Stimulated activated CD4-positive, alpha-beta T cell treated with anti-CD3 and anti-CD28 coated beads, TNF-alpha, amount 100 ng/mL, for 4 hours (primary cell): ENCODE data around the gene CLEC10A.
"Not testable (repeated sequence)": the region's sequence is repeated elsewhere in the genome, so short reads cannot be mapped to it uniquely, and the experiment has no call there.

Experiments used
- DNase-seq, 3 experiments: peaks; one replicate each; pipeline ENCODE4 v3.0.0-alpha.2; 2020; ENCODE audit warnings: low read depth in 3 of 3

The CLEC10A gene

GRCh38 chr17:7108981-7109380 lies 28.9 kb upstream of the CLEC10A start:
- no peak for DNase-seq

- DNase-seq: no peak
Measured at GRCh38 chr17:7108560-7108925, 28.5 kb upstream of the CLEC10A start.

GRCh38 chr17:7107795-7108559 lies 27.9 kb upstream of the CLEC10A start:
- no peak for DNase-seq

DNA sequence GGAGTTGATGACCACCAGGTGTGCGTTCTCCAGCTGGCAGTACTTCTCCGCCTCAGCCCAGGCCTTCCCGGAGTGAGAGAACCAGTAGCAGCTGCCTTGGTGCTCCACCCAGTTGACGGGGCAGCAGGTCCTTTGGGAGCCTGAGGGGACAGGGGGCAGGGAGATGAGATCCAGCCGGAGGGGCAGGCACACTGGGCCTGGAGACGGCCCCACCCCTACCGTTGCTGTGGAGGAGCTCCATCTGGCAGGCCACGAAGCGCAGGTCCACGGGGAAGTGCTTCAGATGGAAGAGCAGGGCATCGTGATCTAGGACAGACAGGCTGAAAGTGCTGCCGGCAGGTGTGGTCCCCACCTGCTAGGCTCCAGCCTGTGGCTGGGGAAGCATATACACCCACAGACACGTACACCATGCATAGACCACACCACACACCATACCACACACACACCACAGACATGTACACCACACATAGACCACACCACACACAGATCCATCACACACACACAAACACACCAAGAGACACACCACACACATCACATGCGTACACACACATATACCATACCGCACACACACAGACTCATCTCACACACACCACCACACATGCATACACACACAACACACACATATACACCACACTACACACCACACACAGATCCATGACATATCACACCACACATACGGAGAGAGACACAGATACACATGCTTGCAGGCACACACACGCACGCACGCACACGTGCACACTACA lies 27.1 kb upstream of the CLEC10A start:
- DNase-seq: no peak

- DNase-seq: no peak
Measured at GRCh38 chr17:7102421-7102820, 22.4 kb upstream of the CLEC10A start.

- no peak for DNase-seq
Measured at GRCh38 chr17:7101531-7101930, 21.5 kb upstream of the CLEC10A start.

GRCh38 chr17:7100641-7101379 lies 20.8 kb upstream of the CLEC10A start:
- not testable (repeated sequence) for DNase-seq

DNA sequence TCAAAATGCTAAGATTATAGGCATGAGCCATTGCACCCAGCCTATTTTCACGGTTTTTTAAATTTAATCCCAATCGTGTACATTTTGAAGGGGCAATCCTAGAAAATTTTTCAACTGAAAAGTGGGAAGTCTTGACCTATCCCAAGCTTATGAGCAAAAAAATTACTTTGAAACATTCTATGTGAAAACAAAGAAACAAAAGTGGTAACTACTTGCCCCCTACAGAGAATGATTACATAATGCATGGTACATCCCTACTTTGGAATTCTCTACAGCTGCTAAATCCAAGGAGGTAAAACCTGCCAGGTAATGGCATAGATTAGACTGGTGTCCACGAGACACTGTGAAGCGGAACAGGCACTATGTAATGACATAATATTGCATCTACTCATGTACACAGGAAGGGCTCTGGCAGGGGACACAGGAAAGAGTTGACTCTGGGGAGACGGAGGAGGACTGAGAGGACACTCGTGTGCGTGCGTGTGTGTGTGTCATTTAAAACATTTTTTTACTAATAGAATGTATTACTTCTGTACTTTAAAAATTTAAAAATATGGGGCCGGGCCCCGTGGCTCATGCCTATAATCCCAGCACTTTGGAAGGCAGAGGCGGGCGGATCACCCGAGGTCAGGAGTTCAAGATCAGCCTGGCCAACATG lies 18.9 kb upstream of the CLEC10A start:
- no peak for DNase-seq

DNA sequence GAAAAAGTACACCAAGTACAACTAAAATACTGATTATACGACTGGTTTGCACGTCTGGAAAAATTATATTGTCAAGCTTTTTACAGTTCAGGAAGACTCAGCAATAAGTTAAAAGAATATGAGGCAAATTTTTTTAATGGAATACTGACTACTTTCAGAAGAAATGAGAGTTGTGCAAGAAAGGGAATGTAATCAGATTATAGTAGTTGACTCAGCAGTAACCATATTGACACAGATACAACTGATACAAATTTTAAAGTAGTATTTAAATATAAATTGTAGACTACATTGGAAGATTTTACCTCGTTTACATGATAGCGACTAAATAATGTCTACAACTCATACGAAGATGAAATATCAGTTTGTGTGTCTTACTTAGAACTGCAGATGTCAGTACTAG lies 17.9 kb upstream of the CLEC10A start:
- DNase-seq: no peak

- no peak for DNase-seq
Measured at GRCh38 chr17:7095625-7096024, 15.6 kb upstream of the CLEC10A start.

GRCh38 chr17:7094652-7095019 lies 14.6 kb upstream of the CLEC10A start:
- DNase-seq: no peak

DNA sequence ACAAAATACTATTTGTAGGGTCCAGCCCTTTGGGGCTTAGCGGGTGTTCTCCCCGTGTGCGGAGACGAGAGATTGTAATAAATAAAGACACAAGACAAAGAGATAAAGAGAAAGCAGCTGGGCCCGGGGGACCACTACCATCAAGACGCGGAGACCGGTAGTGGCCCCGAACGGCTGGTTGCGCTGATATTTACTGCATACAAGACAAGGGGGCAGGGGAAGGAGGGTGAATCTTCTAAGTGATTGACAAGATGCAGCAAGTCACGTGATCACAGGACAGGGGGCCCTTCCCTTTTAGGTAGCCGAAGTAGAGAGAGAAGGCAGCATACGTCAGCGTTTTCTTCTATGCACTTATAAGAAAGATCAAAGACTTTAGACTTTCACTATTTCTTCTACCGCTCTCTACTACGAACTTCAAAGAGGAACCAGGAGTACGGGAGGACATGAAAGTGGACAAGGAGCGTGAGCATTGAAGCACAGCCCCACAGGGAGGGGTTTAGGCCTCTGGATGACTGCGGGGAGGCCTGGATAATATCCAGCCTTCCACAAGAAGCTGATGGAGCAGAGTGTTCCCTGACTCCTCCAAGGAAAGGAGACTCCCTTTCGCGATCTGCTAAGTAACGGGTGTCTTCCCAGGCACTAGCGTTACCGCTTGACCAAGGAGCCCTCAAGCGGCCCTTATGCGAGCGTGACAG lies 11.4 kb upstream of the CLEC10A start:
- not testable (repeated sequence) for DNase-seq

GRCh38 chr17:7089570-7089969 lies 9.5 kb upstream of the CLEC10A start:
- not testable (repeated sequence) for DNase-seq

- DNase-seq: not testable (repeated sequence)
Measured at GRCh38 chr17:7088442-7088841, 8.4 kb upstream of the CLEC10A start.

DNA sequence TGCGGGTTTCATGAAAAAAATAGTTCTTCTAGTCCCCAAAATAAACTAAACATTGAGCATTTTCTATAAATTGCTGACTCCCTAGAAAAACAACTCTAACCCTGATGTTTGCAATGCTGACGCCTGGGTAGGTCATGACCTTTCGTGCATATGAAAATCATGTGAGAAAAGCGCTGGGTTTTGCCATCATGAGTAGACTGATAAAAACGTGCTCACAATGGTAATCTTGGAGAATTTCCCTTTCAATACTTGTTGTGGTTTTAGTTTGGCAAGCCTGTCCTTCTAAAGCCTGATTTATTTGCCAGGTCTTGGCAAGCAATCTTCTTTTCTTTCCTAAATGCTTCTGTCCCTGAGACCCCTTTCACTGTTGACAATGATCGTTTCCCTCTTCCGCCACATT lies 4.0 kb upstream of the CLEC10A start:
- DNase-seq: no peak

DNA sequence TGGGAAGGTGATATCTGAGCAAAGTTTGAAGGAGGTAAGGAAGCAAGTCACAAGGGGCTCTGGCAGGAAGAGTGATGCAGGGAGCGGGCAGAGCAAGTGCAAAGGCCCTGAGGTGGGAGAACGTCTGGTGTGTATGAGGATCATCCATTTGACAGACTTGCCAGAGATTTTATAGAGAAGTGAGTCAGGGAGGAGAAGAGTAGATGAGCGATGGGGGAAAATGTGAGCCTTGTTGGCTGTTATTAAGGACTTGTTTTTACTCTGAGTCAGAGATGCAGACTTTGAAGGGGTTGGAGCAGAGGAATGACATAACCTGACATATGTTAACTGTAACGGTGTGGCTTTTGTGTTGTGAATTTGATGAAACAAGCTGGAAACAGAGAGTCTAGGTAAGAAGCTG lies 3.5 kb upstream of the CLEC10A start:
- DNase-seq: no peak

DNA sequence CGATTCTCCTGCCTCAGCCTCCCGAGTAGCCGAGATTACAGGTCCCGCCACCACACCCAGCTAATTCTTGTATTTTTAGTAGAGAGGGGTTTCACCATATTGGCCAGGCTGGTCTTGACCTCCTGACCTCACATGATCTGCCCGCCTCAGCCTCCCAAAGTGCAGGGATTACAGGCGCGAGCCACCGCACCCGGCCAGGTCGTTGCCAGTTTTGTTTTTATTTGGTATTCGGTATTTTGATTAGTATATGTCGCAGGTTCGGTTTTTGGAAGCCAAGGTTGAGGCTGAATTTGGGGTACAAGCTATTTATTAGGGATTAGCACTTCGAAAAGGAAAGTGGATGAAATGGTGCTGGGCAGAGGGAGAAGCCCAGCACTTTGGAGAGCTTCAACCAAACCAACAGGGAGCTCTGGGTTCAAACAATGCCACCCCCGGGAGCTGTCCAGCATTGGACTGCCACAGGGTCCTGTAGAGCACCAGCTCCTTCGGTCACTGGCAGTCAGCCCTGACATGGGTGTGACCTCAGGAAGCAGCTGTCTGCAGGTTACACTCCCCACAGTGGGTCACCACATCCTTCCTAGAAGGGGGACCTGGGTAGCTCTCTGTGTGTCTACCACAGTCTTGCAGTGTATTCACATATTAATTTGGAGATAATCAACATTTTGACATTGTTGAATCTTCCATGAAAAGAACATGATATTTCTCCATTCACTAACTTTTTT lies 1.5 kb upstream of the CLEC10A start:
- no peak for DNase-seq

DNA sequence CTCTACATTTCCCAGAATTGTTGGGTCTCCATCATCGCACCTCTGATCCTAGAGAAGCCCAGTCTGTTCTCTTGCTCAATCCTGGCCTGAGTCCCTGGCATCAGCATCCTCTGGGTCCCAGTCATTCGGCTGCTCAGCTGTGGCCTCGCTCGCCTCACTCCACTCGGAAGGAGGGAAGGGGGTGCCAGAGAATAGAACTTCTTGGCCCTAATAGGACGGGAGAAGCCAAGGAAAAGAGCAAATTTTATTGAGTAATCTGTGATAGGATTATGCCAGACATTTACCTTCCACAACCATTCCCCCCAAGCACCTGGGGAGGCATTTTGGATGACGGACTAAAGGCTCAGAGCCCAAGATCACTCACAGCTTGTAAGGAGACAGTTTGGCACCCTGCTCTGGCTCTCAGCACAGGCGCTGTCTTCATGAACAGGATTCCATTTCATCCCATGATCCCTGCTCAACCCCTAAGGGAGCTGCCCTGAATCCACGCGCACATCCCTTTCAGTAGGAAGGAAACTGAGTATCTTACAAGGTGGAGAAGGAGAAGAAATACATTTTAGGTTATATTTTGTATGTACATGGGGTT lies 498 bp upstream of the CLEC10A start:
- no peak for DNase-seq

DNA sequence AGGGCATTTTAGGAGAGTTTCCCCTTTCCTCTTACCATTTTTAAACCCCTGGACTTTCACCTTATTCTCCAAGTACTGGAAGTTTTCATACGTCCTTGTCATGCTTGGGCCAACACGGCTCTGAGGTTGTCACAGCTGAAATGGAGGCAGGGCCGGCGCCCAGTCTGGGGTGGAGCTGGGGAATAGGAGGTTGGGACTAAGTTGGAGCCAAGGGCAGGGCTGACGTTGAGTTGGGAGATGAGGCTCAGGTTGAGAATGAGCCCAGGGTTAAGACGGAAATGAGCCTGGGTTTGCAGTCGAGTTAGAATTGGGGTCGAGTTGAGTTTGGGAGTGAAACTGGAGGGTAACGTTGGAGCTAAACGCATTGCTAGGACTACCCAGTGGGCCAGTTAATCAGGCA lies 1.3 kb downstream of the CLEC10A start:
- no peak for DNase-seq

DNA sequence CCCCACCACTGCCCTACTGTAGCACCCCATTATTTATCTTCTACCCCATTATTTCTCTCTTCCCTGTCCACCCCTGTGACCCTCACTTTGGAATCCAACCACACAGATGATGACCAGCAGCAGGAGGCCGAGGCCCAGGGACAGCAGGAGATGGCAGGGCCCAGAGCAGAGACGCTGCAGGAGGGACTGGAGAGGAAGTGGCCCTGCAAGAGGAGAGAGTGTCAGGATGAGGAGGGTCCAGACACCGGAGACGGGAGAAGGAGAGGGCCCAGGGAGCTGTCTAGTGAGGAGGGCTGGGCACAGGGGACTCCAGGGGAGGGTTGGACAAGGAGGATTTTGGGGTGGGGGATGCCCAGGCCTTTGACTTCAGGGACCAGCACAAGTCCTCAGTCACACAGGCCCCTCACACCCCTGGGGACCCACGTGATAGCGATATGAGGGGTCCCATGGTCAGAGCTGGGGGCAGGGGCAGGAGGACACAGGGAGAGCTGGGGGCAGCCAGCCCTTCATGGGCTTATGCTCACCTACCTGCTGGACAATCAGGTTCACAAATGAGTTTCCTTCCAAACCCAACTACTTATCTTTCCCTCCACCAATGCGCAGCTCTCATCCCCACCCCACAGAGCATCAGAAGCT lies 2.0 kb downstream of the CLEC10A start:
- no peak for DNase-seq
